Activated CD8-positive, alpha-beta memory T cell treated with anti-CD3 and anti-CD28 coated beads for 36 hours (primary cell): ENCODE measurements around the gene VPS41. TPM values are rescaled to one million over a fixed set of nuclear protein-coding genes. Genes with fewer than 3 reads are reported as not detected.

ENCODE experiments used
- CTCF ChIA-PET: fragments of 350-600 bp; sonication (Branson Sonifier 250); formaldehyde crosslinking; loops from one replicate; lab custom pipeline; 2021; ENCODE audit warnings: antibody characterized with exemption; lab: Charles Lee
- POLR2A ChIA-PET: fragments of 350-600 bp; sonication (Branson Sonifier 250); formaldehyde crosslinking; loops from one replicate; lab custom pipeline; 2021; ENCODE audit warnings: antibody characterized with exemption; lab: Charles Lee
- total RNA-seq, 2 experiments: library from RNA; stranded (reverse); gene quantifications; one replicate each; pipeline ENCODE4 v1.2.3, GENCODE V29; 2021

The VPS41 gene
- total RNA-seq, 2 experiments from 2014 or later, result 67.6 to 72.3 TPM

GRCh38 chr7:38828026-38828425, 81.0 kb downstream of the VPS41 start:
- ChIA-PET POLR2A (no interaction called here), CTCF (interaction anchor here (1.3 kb wide), 1 partner anchor 12 kb away, joined by 3 read pairs; no protein-coding TSS in a partner anchor)

GRCh38 chr7:38825721-38826440, 83.1 kb downstream of the VPS41 start:
- ChIA-PET POLR2A (no interaction called here), CTCF (no interaction called here)

- ChIA-PET CTCF (no interaction called here), POLR2A (no interaction called here)
Observed at GRCh38 chr7:38824948-38825347, 84.0 kb downstream of the VPS41 start.

- ChIA-PET CTCF (no interaction called here), POLR2A (no interaction called here)
Observed at GRCh38 chr7:38822549-38822948, 86.4 kb downstream of the VPS41 start.

GRCh38 chr7:38820571-38820970, 88.4 kb downstream of the VPS41 start:
- ChIA-PET CTCF (no interaction called here), POLR2A (no interaction called here)

GRCh38 chr7:38819463-38819862, 89.5 kb downstream of the VPS41 start:
- CTCF ChIA-PET, result no interaction called here
- POLR2A ChIA-PET, result no interaction called here

GRCh38 chr7:38817526-38817925, 91.5 kb downstream of the VPS41 start:
- ChIA-PET POLR2A (no interaction called here), CTCF (no interaction called here)

GRCh38 chr7:38813768-38814167, 95.2 kb downstream of the VPS41 start:
- ChIA-PET POLR2A (no interaction called here), CTCF (interaction anchor here (1.2 kb wide), 1 partner anchor 17 kb away, joined by 3 read pairs; no protein-coding TSS in a partner anchor)

- POLR2A ChIA-PET, result no interaction called here
Observed at GRCh38 chr7:38806912-38807311, 102.1 kb downstream of the VPS41 start.

GRCh38 chr7:38801786-38802185, 107.2 kb downstream of the VPS41 start:
- CTCF ChIA-PET, result no interaction called here
- POLR2A ChIA-PET, result no interaction called here

More at GRCh38 chr7:38806912-38807311, 102.1 kb downstream of the VPS41 start:
- CTCF ChIA-PET, result no interaction called here

- ChIA-PET POLR2A (no interaction called here), CTCF (no interaction called here)
Observed at GRCh38 chr7:38798552-38799267, 110.3 kb downstream of the VPS41 start.

GRCh38 chr7:38796626-38797501, 112.1 kb downstream of the VPS41 start:
- POLR2A ChIA-PET, result no interaction called here

GRCh38 chr7:38795593-38795992, 113.4 kb downstream of the VPS41 start:
- ChIA-PET CTCF (interaction anchor here (0.7 to 1.1 kb wide), 3 partner anchors 13 to 698 kb away, joined by 3 read pairs; no protein-coding TSS in a partner anchor), POLR2A (no interaction called here)

More at GRCh38 chr7:38796626-38797501, 112.1 kb downstream of the VPS41 start:
- CTCF ChIA-PET, result interaction anchor here (0.8 to 1.1 kb wide), 2 partner anchors 11 to 17 kb away, joined by 3 read pairs; no protein-coding TSS in a partner anchor

GRCh38 chr7:38781991-38782390, 127.0 kb downstream of the VPS41 start:
- ChIA-PET POLR2A (no interaction called here), CTCF (no interaction called here)

GRCh38 chr7:38777609-38778008, 131.4 kb downstream of the VPS41 start:
- ChIA-PET CTCF (no interaction called here), POLR2A (no interaction called here)

- ChIA-PET CTCF (no interaction called here), POLR2A (no interaction called here)
Observed at GRCh38 chr7:38775506-38776175, 133.3 kb downstream of the VPS41 start.

- POLR2A ChIA-PET, result no interaction called here
- CTCF ChIA-PET, result no interaction called here
Observed at GRCh38 chr7:38773430-38773829, 135.6 kb downstream of the VPS41 start.

- POLR2A ChIA-PET, result no interaction called here
- CTCF ChIA-PET, result no interaction called here
Observed at GRCh38 chr7:38760226-38760625, 148.8 kb downstream of the VPS41 start.

- ChIA-PET CTCF (no interaction called here), POLR2A (no interaction called here)
Observed at GRCh38 chr7:38759028-38759427, 150.0 kb downstream of the VPS41 start.
